KMS-11 (cell line): ENCODE measurements around the gene NLRX1.

Source experiments
- H2AFZ ChIP-seq: fragments of 200-600 bp; sonication (generic); 2 replicates; pipeline ENCODE4 v1.6.1; 2016; ENCODE audit warnings: antibody characterized with exemption, mixed run types, low read depth
- H3K27ac ChIP-seq: fragments of 200-600 bp; sonication (generic); 2 replicates; pipeline ENCODE4 v1.6.1; 2016; ENCODE audit warnings: mild to moderate bottlenecking, mixed run types
- H3K27me3 ChIP-seq: fragments of 200-600 bp; sonication (generic); 2 replicates; pipeline ENCODE4 v1.6.1; 2017; ENCODE audit warnings: mild to moderate bottlenecking, low read depth, mixed run types, moderate library complexity; ENCODE audit not compliant: insufficient read depth
- H3K36me3 ChIP-seq: fragments of 200-600 bp; sonication (generic); 2 replicates; pipeline ENCODE4 v1.6.1; 2017; ENCODE audit warnings: mild to moderate bottlenecking, mixed run types; ENCODE audit not compliant: insufficient read depth
- H3K4me1 ChIP-seq: fragments of 200-600 bp; sonication (generic); 2 replicates; pipeline ENCODE4 v1.6.1; 2016; ENCODE audit warnings: mild to moderate bottlenecking, low read depth, mixed run types; ENCODE audit not compliant: poor library complexity, severe bottlenecking
- H3K4me2 ChIP-seq: fragments of 200-600 bp; sonication (generic); 2 replicates; pipeline ENCODE4 v1.7.0; 2016; ENCODE audit warnings: mild to moderate bottlenecking, mixed run types
- H3K4me3 ChIP-seq: fragments of 200-600 bp; sonication (generic); IDR thresholded peaks from 2 replicates; pipeline ENCODE4 v1.6.1; 2017; ENCODE audit warnings: low read depth, low read length, mixed read lengths; ENCODE audit not compliant: insufficient read depth
- H3K79me2 ChIP-seq: fragments of 200-600 bp; sonication (generic); 2 replicates; pipeline ENCODE4 v1.6.1; 2016; ENCODE audit warnings: low read depth, mixed run types; ENCODE audit not compliant: insufficient read depth
- H3K9ac ChIP-seq: fragments of 200-600 bp; sonication (generic); 2 replicates; pipeline ENCODE4 v1.6.1; 2016; ENCODE audit warnings: mild to moderate bottlenecking, mixed run types
- H4K20me1 ChIP-seq: fragments of 200-600 bp; sonication (generic); 2 replicates; pipeline ENCODE4 v1.6.1; 2016; ENCODE audit warnings: mild to moderate bottlenecking, mixed run types; ENCODE audit not compliant: insufficient read depth
- TF ChIP-seq, protein P1 (sequence below): fragments of 200-600 bp; sonication (generic); conservative IDR thresholded peaks from 2 replicates; pipeline ENCODE4 v1.6.1; 2017; ENCODE audit warnings: low read depth, mild to moderate bottlenecking, antibody characterized with exemption, low read length, moderate library complexity, mixed read lengths

Gene NLRX1

DNA sequence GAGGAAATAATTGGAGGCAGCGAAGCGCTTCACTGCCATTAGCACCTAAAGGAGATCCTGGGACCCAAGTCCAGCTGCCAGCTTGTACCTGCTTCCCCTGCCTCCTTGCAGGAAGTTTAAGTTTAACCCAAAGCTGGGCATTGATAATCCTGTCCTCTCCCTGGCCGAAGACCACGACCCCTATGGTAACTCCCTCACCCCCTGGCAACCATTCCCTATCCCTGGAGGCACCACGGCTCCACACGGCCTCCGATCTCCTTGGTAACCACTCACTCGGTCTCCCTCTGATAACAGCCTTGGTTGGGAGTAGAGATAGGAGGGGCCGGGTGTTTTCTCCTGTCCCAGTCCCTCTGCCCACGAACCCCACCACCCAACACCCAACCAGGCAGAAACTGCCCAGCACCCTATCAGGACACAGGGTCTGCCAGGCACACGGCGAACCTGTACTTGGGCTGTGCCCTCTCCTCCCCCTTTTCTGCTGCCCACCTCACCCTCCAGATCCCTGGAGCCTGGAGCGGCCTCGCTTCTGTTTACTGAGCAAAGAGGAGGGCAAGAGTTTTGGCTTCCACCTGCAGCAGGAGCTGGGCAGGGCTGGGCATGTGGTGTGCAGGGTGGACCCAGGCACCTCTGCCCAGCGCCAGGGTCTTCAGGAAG is 17.6 kb downstream of the NLRX1 start:
- Histone ChIP-seq H3K27ac (no peak overlapping the region), H3K27me3 (peaks cover 3% of the 10 kb centered on the region; the same call in 1 of the 2 replicates), H3K79me2 (no peaks in the 10 kb centered on the region), H3K4me2 (no peak overlapping the region), H4K20me1 (no peaks in the 10 kb centered on the region), H3K9ac (no peak overlapping the region), H2AFZ (no peak overlapping the region), H3K4me3 (no peak overlapping the region), H3K4me1 (no peaks in the 10 kb centered on the region), H3K36me3 (no peaks in the 10 kb centered on the region)
- TF ChIP-seq, protein P1, sequence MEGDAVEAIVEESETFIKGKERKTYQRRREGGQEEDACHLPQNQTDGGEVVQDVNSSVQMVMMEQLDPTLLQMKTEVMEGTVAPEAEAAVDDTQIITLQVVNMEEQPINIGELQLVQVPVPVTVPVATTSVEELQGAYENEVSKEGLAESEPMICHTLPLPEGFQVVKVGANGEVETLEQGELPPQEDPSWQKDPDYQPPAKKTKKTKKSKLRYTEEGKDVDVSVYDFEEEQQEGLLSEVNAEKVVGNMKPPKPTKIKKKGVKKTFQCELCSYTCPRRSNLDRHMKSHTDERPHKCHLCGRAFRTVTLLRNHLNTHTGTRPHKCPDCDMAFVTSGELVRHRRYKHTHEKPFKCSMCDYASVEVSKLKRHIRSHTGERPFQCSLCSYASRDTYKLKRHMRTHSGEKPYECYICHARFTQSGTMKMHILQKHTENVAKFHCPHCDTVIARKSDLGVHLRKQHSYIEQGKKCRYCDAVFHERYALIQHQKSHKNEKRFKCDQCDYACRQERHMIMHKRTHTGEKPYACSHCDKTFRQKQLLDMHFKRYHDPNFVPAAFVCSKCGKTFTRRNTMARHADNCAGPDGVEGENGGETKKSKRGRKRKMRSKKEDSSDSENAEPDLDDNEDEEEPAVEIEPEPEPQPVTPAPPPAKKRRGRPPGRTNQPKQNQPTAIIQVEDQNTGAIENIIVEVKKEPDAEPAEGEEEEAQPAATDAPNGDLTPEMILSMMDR, result no peak

DNA sequence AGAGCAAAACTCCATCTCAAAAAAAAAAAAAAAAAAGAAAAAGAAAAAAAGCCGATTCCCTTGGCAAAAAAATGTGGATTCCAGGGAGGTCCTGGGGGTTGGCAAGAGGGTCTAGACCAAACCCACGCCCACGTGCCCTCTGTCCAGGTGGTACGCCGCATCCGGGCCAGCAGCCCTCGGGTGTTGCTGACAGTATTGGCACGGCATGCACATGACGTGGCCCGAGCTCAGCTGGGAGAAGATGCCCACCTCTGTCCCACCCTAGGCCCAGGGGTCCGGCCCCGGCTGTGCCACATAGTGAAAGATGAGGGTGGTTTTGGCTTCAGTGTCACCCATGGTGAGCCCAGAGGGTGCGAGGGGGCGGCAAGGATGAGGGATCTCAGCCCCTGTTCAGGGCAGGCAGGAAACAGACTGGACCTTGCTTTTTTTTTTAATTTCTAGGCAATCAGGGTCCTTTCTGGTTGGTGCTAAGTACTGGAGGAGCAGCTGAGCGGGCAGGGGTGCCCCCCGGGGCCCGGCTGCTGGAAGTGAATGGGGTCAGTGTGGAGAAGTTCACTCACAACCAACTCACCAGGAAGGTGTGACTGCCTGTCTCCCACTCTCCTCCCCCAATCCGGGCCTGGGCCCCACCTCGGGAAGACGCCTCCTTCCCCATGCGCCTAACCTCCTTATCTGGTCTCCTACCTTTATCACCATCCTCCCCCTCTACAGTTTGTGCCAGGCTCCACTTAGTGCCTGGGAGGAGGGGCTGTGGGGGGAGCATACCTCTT is 18.8 kb downstream of the NLRX1 start:
- Histone ChIP-seq H3K4me3 (no peak overlapping the region), H3K9ac (no peak overlapping the region), H3K4me1 (no peaks in the 10 kb centered on the region), H3K27me3 (peaks cover 3% of the 10 kb centered on the region; the same call in 1 of the 2 replicates), H3K79me2 (no peaks in the 10 kb centered on the region), H2AFZ (no peak overlapping the region), H3K36me3 (no peaks in the 10 kb centered on the region), H3K4me2 (no peak overlapping the region), H4K20me1 (no peaks in the 10 kb centered on the region), H3K27ac (no peak overlapping the region)
- TF ChIP-seq, protein P1, result no peak

DNA sequence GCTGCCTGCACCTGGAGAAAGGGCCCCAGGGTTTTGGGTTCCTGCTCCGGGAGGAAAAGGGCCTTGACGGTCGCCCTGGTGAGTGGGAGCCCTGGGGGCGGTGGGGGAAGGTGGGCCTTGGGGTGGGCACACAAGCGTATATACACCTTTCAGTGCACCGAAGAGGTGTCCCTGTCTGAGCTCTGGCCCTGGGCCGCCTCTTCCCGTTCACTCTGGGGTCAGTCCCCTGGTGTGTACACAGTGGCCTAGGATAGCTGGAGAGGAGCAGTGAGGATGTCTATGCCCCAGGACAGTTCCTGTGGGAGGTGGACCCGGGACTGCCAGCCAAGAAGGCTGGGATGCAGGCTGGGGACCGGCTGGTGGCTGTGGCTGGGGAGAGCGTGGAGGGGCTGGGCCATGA is 19.5 kb downstream of the NLRX1 start:
- Histone ChIP-seq H3K36me3 (no peaks in the 10 kb centered on the region), H2AFZ (no peak overlapping the region), H3K4me2 (no peak overlapping the region), H3K9ac (no peak overlapping the region), H3K27me3 (peaks cover 3% of the 10 kb centered on the region; the same call in 1 of the 2 replicates), H3K4me1 (no peaks in the 10 kb centered on the region), H3K4me3 (no peak overlapping the region), H3K27ac (no peak overlapping the region), H3K79me2 (no peaks in the 10 kb centered on the region), H4K20me1 (no peaks in the 10 kb centered on the region)
- TF ChIP-seq, protein P1, result no peak

DNA sequence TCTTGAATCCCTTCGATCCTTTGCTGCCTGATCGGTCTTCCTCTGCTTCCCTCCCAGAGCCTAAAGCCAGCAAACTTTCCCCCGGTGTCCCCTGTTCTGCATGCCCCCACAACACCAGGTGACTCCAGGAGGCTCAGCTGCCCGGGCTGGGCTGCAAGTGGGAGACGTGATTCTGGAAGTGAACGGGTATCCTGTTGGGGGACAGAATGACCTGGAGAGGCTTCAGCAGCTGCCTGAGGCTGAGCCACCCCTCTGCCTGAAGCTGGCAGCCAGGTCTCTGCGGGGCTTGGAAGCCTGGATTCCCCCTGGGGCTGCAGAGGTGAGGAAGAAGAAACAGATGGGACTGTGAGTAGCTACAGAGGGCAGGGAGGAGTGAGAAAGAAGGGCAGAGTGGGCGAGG is 20.4 kb downstream of the NLRX1 start:
- H3K27me3 ChIP-seq, result peaks cover 3% of the 10 kb centered on the region; the same call in 1 of the 2 replicates
- no peaks in the 10 kb centered on the region for H4K20me1 ChIP-seq
- no peak overlapping the region for H2AFZ ChIP-seq
- TF ChIP-seq, protein P1, result no peak
- H3K4me2 ChIP-seq, result no peak overlapping the region
- no peak overlapping the region for H3K9ac ChIP-seq
- no peak overlapping the region for H3K4me3 ChIP-seq
- no peak overlapping the region for H3K27ac ChIP-seq
- no peaks in the 10 kb centered on the region for H3K36me3 ChIP-seq
- H3K79me2 ChIP-seq, result no peaks in the 10 kb centered on the region
- no peaks in the 10 kb centered on the region for H3K4me1 ChIP-seq
